B cell (primary cell): Measurements from ENCODE around the gene RUSF1. TPM values are rescaled to one million over a fixed set of nuclear protein-coding genes. Genes with fewer than 3 reads are reported as not detected.

Experiments
- ATAC-seq: fragments of 200-7000 bp; cut with Tn5 transposase; one replicate; pipeline ENCODE4 v1.10.0; 2021; ENCODE audit warnings: low read depth, mild to moderate bottlenecking, moderate number of reproducible peaks, moderate library complexity
- CTCF ChIA-PET: fragments of 350-600 bp; sonication (Branson Sonifier 250); formaldehyde crosslinking; loops from one replicate; lab custom pipeline; 2021; ENCODE audit warnings: antibody characterized with exemption, inconsistent platforms; lab: Charles Lee
- POLR2A ChIA-PET: fragments of 350-600 bp; sonication (Branson Sonifier 250); formaldehyde crosslinking; loops from one replicate; lab custom pipeline; 2021; ENCODE audit warnings: antibody characterized with exemption; lab: Charles Lee
- DNase-seq: peaks from one replicate; pipeline ENCODE4 v3.0.0; 2013
- H2AFZ ChIP-seq: 2 replicates; pipeline ENCODE4 v1.6.1; 2012; ENCODE audit warnings: mild to moderate bottlenecking, low read depth, low read length; ENCODE audit not compliant: insufficient read depth, poor library complexity, severe bottlenecking
- H3K27ac ChIP-seq, 2 donors: 1 replicate in 1 of 2; 2 replicates in 1 of 2; pipeline ENCODE4 v1.5.1; 2012 to 2013; ENCODE audit warnings: low read length in 2 of 2, mild to moderate bottlenecking in 2 of 2, moderate library complexity in 1 of 2
- H3K27me3 ChIP-seq, 4 experiments: fragments of 200-600 bp in 1 of 4; sonication (generic) in 1 of 4; replicated peaks in 1 of 4; 1 replicate in 2 of 4; 2 replicates in 2 of 4; pipeline versions ENCODE4 v1.6.1 to v1.7.0; 2013 to 2016; ENCODE audit warnings: low read length in 3 of 4, mild to moderate bottlenecking in 2 of 4, mixed read lengths in 1 of 4, moderate library complexity in 1 of 4; ENCODE audit not compliant: insufficient read depth in 4 of 4, control insufficient read depth in 3 of 4; ENCODE audit errors: control extremely low read depth in 1 of 4
- H3K36me3 ChIP-seq, 2 experiments: replicated peaks in 1 of 2; 1 replicate in 1 of 2; 2 replicates in 1 of 2; pipeline versions ENCODE4 v1.6.1 to v1.7.1; 2013; ENCODE audit warnings: low read length in 1 of 2; ENCODE audit not compliant: insufficient read depth in 2 of 2, control insufficient read depth in 1 of 2; ENCODE audit errors: control extremely low read depth in 1 of 2, extremely low read depth in 1 of 2
- H3K4me1 ChIP-seq, 2 donors: fragments of 200-600 bp in 1 of 2; sonication (generic) in 1 of 2; 1 replicate in 1 of 2; 2 replicates in 1 of 2; pipeline versions ENCODE4 v1.5.1 to v1.6.1; 2013 to 2017; ENCODE audit warnings: low read length in 2 of 2; ENCODE audit not compliant: control insufficient read depth in 2 of 2, insufficient read depth in 2 of 2
- H3K4me2 ChIP-seq: replicated peaks from 2 replicates; pipeline ENCODE3; 2012; ENCODE audit warnings: mild to moderate bottlenecking, low read depth, low read length; ENCODE audit not compliant: poor library complexity, severe bottlenecking
- H3K4me3 ChIP-seq, 5 experiments: fragments of 200-600 bp in 1 of 5; sonication (generic) in 1 of 5; 1 replicate in 3 of 5; 2 replicates in 2 of 5; pipeline versions ENCODE4 v1.5.1 to v1.7.0; 2011 to 2016; ENCODE audit warnings: low read length in 4 of 5, mild to moderate bottlenecking in 4 of 5, low read depth in 2 of 5, control low read depth in 1 of 5, moderate library complexity in 1 of 5; ENCODE audit not compliant: insufficient read depth in 1 of 5; ENCODE audit errors: control extremely low read depth in 1 of 5, extremely low read depth in 1 of 5
- H3K79me2 ChIP-seq: fragments of 200-600 bp; sonication (generic); one replicate; pipeline ENCODE4 v1.6.0; 2016; ENCODE audit warnings: low read length; ENCODE audit not compliant: control insufficient read depth, insufficient read depth
- H3K9ac ChIP-seq: fragments of 200-600 bp; sonication (generic); 2 replicates; pipeline ENCODE4 v1.6.1; 2017; ENCODE audit warnings: mild to moderate bottlenecking, low read length, moderate library complexity
- H3K9me3 ChIP-seq, 3 donors: one replicate each; pipeline versions ENCODE4 v1.6.1 to v1.7.1; 2013; ENCODE audit warnings: low read length in 2 of 3; ENCODE audit not compliant: control insufficient read depth in 2 of 3, insufficient read depth in 1 of 3; ENCODE audit errors: control extremely low read depth in 1 of 3
- H4K20me1 ChIP-seq: 2 replicates; pipeline ENCODE4 v1.6.0; 2012; ENCODE audit warnings: mild to moderate bottlenecking, low read length; ENCODE audit not compliant: insufficient read depth, control insufficient read depth, poor library complexity, severe bottlenecking
- H3K27ac Mint-ChIP-seq: one replicate; pipeline ENCODE4 v1.8.0; 2021; ENCODE audit warnings: mixed read lengths
- H3K27me3 Mint-ChIP-seq: one replicate; pipeline ENCODE4 v1.8.0; 2021; ENCODE audit warnings: mixed read lengths
- H3K4me1 Mint-ChIP-seq: one replicate; pipeline ENCODE4 v1.8.0; 2021; ENCODE audit warnings: mixed read lengths
- H3K4me3 Mint-ChIP-seq: one replicate; pipeline ENCODE4 v1.8.0; 2021; ENCODE audit warnings: mixed read lengths
- H3K9me3 Mint-ChIP-seq: one replicate; pipeline ENCODE4 v1.8.0; 2022; ENCODE audit warnings: mixed read lengths; ENCODE audit not compliant: insufficient read depth
- EZH2 ChIP-seq: IDR thresholded peaks from 2 replicates; pipeline ENCODE4 v1.6.1; 2012; ENCODE audit warnings: borderline replicate concordance, low read depth, mild to moderate bottlenecking, moderate library complexity, low read length; ENCODE audit not compliant: insufficient read depth, poor library complexity, severe bottlenecking
- WGBS: methylation state at CpG from one replicate; pipeline ENCODE4 v1.1.5; 2013; ENCODE audit warnings: missing lambda C conversion rate; ENCODE audit not compliant: insufficient coverage; 5-methylcytosine and 5-hydroxymethylcytosine counted together
- intact Hi-C: fragments of 100-400 bp; cut with micrococcal nuclease; formaldehyde crosslinking; loops from one replicate; pipeline ENCODE4 v1.10.0; 2022
- polyA plus RNA-seq: library from polyadenylated mRNA; depleted of rRNA; stranded (reverse); fragments of >200 nt; gene quantifications from 2 replicates; pipeline ENCODE4 v1.2.3, GENCODE V29; 2012
- total RNA-seq, 2 donors: library from RNA; stranded (reverse); fragments of 120-200 nt in 1 of 2; gene quantifications; 1 replicate in 1 of 2; 2 replicates in 1 of 2; pipeline versions ENCODE4 v1.2.3 to v1.2.4, GENCODE V29; 2013 to 2022
- TF ChIP-seq, protein P1 (sequence below): fragments of 200-600 bp; IDR thresholded peaks from one replicate; pipeline ENCODE4 v1.8.0; 2022; ENCODE audit warnings: antibody characterized with exemption, mild to moderate bottlenecking

The RUSF1 gene
- total and polyA plus RNA-seq, 2 donors (not counting 1 experiment from before 2014, with no cell fraction given) = 103 to 132 TPM

DNA sequence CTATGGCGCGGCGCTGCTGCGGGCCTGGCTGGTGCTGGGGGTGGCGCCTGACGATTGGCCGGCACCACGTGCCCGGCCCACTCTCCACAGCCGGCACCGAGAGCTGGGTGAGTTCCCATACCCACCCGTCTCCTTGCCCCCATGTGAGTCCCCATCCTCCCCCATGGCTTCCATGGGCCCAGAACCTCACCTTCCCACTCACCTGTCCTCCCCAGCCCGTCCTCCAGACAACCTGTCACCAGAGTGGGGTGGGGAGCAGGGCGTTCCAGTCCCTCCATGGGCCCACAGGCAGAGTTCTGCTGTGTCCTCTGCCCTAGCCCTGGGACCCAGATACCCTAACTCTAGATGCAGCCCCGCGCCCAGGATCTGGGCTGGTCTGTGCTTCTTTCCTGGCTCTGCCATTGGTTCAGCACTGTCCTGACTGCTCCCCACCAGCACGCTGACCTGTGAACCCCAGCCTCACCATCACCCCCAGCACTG is 43.4 kb downstream of the RUSF1 start:
- Mint-ChIP-seq H3K27ac (no peak overlapping the region), H3K9me3 (no peaks in the 10 kb centered on the region), H3K27me3 (no peaks in the 10 kb centered on the region), H3K4me1 (peaks cover 40% of the 10 kb centered on the region), H3K4me3 (no peak overlapping the region)
- Histone ChIP-seq H3K9ac (no peak overlapping the region), H3K27me3 (no peaks in the 10 kb centered on the region), H3K27ac (no peak overlapping the region), H3K36me3 (peaks cover 0 to 20% of the 10 kb centered on the region in 2 experiments), H3K4me3 (no peak overlapping the region), H4K20me1 (no peaks in the 10 kb centered on the region), H3K79me2 (peaks cover 7% of the 10 kb centered on the region), H3K4me2 (no peak overlapping the region), H2AFZ (no peak overlapping the region), H3K4me1 (peaks cover 19 to 22% of the 10 kb centered on the region in 2 donors), H3K9me3 (no peaks in the 10 kb centered on the region)
- no peak for TF ChIP-seq EZH2
- TF ChIP-seq, protein P1, sequence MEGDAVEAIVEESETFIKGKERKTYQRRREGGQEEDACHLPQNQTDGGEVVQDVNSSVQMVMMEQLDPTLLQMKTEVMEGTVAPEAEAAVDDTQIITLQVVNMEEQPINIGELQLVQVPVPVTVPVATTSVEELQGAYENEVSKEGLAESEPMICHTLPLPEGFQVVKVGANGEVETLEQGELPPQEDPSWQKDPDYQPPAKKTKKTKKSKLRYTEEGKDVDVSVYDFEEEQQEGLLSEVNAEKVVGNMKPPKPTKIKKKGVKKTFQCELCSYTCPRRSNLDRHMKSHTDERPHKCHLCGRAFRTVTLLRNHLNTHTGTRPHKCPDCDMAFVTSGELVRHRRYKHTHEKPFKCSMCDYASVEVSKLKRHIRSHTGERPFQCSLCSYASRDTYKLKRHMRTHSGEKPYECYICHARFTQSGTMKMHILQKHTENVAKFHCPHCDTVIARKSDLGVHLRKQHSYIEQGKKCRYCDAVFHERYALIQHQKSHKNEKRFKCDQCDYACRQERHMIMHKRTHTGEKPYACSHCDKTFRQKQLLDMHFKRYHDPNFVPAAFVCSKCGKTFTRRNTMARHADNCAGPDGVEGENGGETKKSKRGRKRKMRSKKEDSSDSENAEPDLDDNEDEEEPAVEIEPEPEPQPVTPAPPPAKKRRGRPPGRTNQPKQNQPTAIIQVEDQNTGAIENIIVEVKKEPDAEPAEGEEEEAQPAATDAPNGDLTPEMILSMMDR = no peak
- intact Hi-C loops = no loop called here
- DNase-seq (no peak), ATAC-seq (no peak)
- POLR2A ChIA-PET = interaction anchor here (0.6 kb wide), 1 partner anchor 323 kb away, joined by 3 read pairs; no protein-coding TSS in a partner anchor
- 98% methylated on average over 16 of the region's 17 CpGs for WGBS
- CTCF ChIA-PET = no interaction called here

DNA sequence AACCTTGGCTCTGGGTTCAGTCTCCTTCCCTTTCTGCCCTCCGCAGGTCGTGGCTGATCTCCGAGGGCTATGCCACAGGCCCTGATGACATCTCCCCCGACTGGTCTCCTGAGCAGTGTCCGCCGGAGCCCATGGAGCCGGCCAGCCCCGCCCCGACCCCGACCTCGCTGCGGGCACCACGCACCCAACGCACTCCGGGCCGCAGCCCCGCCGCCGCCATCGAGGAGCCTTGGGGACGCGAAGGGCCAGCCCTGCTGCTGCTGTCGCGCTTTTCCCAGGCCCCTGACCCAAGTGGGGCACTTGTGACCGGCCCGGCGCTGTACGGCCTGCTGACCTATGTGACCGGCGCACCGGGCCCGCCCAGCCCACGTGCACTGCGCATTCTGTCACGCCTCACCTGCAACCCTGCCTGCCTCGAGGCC is 43.8 kb downstream of the RUSF1 start:
- Mint-ChIP-seq H3K27ac (no peak overlapping the region), H3K9me3 (no peaks in the 10 kb centered on the region), H3K4me1 (peaks cover 41% of the 10 kb centered on the region), H3K27me3 (no peaks in the 10 kb centered on the region), H3K4me3 (no peak overlapping the region)
- H4K20me1 ChIP-seq = no peaks in the 10 kb centered on the region
- peaks cover 0 to 20% of the 10 kb centered on the region in 2 experiments for H3K36me3 ChIP-seq
- ChIA-PET POLR2A (no interaction called here), CTCF (no interaction called here)
- intact Hi-C loops = no loop called here
- H3K4me2 ChIP-seq = no peak overlapping the region
- H3K9me3 ChIP-seq = no peaks in the 10 kb centered on the region
- TF ChIP-seq EZH2 = no peak
- TF ChIP-seq, protein P1 = no peak
- peaks cover 7% of the 10 kb centered on the region for H3K79me2 ChIP-seq
- H2AFZ ChIP-seq = no peak overlapping the region
- no peak overlapping the region for H3K9ac ChIP-seq
- H3K4me1 ChIP-seq = peaks cover 19 to 22% of the 10 kb centered on the region in 2 donors
- WGBS = 99% methylated on average over 36 of the region's 36 CpGs
- no peak overlapping the region for H3K27ac ChIP-seq
- ATAC-seq = no peak
- no peak overlapping the region for H3K4me3 ChIP-seq
- DNase-seq = no peak
- no peaks in the 10 kb centered on the region for H3K27me3 ChIP-seq
